GM21515 (cell line): ENCODE measurements around the gene POTEB2.
"Not testable (repeated sequence)": the region's sequence is repeated elsewhere in the genome, so short reads cannot be mapped to it uniquely, and the experiment has no call there.

Experiments
- ATAC-seq: cut with Tn5 transposase; IDR thresholded peaks from one replicate; pipeline ENCODE4 v1.9.1; 2021; ENCODE audit not compliant: unreplicated experiment

POTEB2 gene

DNA sequence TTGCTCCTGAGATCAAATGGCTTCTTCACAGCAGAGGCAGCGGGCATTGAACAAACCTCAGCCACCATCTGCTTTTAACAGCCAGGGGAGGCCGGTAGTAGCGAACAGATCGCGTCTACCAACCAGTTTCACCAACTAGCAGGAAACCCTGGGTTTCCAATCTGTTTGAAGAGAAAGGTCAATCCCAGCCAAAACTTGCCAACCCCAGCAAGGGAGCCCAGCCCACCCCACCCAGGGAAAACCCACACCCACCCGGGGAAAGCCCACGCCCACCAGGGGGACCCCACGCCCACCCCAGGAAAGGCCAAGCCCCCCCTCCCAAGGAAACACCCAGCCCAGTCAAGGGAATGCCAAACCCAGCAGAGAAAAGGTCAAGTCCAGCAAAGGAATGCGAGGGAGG, at the start of gene POTEB2:
POTEB2 (minus strand) TSS at position 101 of the 400 bp plus-strand sequence; CDS start at position 68, 33 bp downstream.
- ATAC-seq = not testable (repeated sequence)

DNA sequence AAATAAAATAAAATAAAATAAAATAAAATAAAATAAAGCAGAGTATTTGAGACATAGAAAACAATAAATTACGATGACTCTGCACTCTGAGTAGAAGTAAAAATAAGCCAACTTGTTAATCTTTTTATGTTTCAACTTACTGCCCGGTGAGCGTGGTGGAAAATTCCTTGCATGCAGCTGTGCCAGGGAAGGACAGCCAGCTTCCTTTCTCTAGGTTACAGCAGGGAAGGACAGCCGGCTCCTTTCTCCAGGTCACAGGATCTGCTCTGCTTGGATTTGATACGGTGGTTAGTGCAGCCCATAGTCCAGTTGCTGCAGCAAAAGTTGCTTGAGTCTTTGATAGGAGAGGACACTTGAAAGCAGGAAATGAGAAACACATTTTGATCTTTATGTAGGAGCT, 13.8 kb upstream of the POTEB2 start:
- not testable (repeated sequence) for ATAC-seq

DNA sequence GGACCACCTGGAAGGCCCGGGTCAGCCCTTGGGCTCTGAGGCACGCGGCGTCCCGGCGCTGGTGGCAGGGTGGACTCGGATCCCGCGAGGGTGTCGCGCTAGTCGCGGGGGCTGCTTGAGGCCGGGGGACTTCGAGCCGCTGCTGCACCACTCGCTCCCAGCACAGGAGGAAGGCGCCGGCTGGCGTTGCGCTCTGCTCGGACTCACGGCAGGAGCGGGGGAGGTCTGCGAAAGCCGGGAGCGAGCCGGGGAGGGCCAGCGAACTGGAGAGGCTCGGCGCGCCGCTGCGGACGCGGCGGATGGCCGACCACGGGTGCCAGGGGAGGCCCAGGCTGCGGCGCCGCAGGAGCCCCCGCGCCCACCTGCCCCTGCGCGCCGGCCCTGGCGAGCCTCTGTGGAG, 12.3 kb upstream of the POTEB2 start:
- ATAC-seq = not testable (repeated sequence)

DNA sequence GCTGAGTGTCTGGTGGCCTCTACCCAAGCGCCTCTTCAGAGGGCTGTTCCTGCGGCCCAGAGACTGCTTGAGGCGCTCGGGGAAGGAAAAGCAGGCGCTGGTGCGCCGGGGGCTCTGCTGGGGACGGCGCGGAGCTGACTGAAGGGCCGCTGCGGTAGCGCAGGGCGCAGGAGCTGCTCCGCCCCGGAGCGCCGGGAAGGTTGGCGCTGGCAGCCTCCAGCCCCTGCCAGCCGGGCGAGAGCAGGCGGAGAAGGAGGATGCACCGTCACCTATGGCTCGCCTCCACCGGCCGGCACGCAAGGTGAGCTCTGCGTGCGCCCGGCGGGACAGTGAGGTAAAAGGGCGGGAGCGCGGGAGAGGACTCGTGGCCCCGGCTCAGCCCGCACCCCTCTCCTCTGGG, 11.7 kb upstream of the POTEB2 start:
- not testable (repeated sequence) for ATAC-seq
